ENCODE data around the gene STK38. TPM values are rescaled to one million over a fixed set of nuclear protein-coding genes. Genes with fewer than 3 reads are reported as not detected.
"Not testable (repeated sequence)": the region's sequence is repeated elsewhere in the genome, so short reads cannot be mapped to it uniquely, and the experiment has no call there.

Gene STK38
- total RNA-seq, 1 experiment from 2014 or later = 20.1 TPM

DNA sequence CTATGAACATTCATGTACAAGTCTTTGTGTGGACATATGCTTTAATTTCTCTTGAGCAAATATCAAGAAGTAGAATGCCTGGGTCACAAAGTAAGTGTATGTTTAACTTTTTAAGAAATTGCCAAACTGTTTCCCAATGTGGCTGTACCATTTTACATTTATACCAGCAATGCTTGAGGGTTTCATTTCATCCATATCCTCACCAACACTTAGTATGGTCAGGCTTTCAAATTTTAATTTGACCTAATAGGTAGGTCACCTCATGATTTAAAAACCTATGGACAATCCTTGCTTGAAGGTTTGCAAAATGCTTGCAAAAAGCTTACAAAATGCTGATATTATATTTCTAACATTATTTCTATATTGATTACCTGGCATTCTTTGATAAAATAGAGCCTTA lies 27.4 kb upstream of the STK38 start (continued):
- no peak for TF ChIP-seq SP1 (IDR thresholded peaks at IDR 0.05; ENCODE audit: low read depth)
- TF ChIP-seq YY1 (IDR thresholded peaks at IDR 0.05; ENCODE audit: extremely low read depth, insufficient replicate concordance, low read depth, low read length) = no peak
- TF ChIP-seq, protein P1, sequence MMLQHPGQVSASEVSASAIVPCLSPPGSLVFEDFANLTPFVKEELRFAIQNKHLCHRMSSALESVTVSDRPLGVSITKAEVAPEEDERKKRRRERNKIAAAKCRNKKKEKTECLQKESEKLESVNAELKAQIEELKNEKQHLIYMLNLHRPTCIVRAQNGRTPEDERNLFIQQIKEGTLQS (IDR thresholded peaks at IDR 0.05) = no peak
- TF ChIP-seq SIN3A (IDR thresholded peaks at IDR 0.05; ENCODE audit: low read depth) = no peak

DNA sequence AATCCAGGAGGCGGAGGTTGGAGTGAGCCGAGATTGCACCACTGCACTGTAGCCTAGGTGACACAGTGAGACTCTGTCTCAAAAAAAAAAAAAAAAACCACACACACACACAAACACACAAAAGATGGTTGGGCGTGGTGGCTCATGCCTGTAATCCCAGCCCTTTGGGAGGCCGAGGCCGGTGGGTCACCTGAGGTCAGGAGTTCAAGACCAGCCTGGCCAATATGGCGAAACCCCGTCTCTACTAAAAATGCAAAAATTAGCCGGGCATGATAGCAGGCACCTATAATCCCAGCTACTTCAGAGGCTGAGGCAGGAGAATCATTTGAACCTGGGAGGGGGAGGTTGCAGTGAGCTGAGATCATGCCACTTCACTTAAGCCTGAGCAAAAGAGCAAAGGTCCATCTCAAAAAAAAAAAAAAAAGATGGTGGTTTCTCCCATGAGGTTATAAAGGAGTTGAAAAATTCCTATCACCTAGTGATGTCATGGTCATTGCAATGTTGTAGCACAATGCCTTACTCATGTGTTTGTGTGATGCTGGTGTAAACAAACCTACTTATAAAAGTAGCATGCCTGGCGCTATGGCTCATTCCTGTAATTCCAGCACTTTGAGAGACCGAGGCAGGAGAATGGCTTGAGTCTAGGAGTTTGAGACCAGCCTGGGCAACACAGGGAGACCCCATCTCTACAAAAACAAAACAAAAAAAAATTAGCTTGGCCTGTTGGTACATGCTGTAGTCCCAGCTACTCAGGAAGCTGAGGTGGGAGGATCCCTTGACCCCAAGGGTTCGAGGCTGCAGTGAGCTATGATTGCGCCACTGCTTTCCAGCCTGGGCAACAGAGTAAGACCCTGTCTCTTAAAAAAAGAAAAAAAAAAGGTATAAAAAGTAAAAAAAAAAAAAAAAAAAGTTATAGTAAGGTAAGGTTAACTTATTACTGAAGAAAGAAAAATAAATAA lies 25.4 kb upstream of the STK38 start:
- DNase-seq (ENCODE audit: low read depth, low spot score); H3K4me2 ChIP-seq (ENCODE audit: low read length); H3K79me2 ChIP-seq (ENCODE audit: insufficient read depth, low read length); intact Hi-C loops (cut with micrococcal nuclease); H4K20me1 ChIP-seq (ENCODE audit: insufficient read depth); H3K27me3 ChIP-seq (ENCODE audit: insufficient read depth, low read length); H3K36me3 ChIP-seq (ENCODE audit: control insufficient read depth in 1 of 2, insufficient read depth in 2 of 2, low read length in 2 of 2); POLR2A ChIA-PET; H2AFZ ChIP-seq (ENCODE audit: low read depth, low read length, poor library complexity, severe bottlenecking); H3K4me3 ChIP-seq (replicated peaks in 1 of 2; ENCODE audit: low read depth in 1 of 2, low read length in 2 of 2); CTCF ChIA-PET; H3K9ac ChIP-seq (ENCODE audit: low read length); H3K9me3 ChIP-seq (ENCODE audit: control insufficient read depth in 1 of 2, insufficient read depth in 1 of 2, low read depth in 1 of 2, low read length in 2 of 2); H3K27ac ChIP-seq (ENCODE audit: low read depth, low read length); ATAC-seq; RAD21 ChIA-PET (ENCODE audit: low non-redundant PET in 1 of 2, low total read pairs in 2 of 2, uncharacterized antibody in 2 of 2, unreplicated experiment in 2 of 2); H3K9me2 ChIP-seq (ENCODE audit: insufficient read depth); BruUV-seq (replicated peaks): not testable (repeated sequence)
- peaks cover 11 to 20% of the 10 kb centered on the region in 2 experiments for H3K4me1 ChIP-seq (ENCODE audit: control insufficient read depth in 1 of 2, insufficient read depth in 2 of 2, low read length in 2 of 2)

Measured in HCT116 (cell line).